Neutrophil (primary cell): ENCODE results near the gene PREX1.
"Not testable (repeated sequence)": the region's sequence is repeated elsewhere in the genome, so short reads cannot be mapped to it uniquely, and the experiment has no call there.

Experiments
- H3K27ac ChIP-seq: fragments of 200-600 bp; sonication (generic); 2 replicates; pipeline ENCODE4 v1.5.1; 2016; ENCODE audit warnings: mild to moderate bottlenecking, moderate library complexity
- H3K27me3 ChIP-seq: fragments of 200-600 bp; sonication (generic); 2 replicates; pipeline ENCODE4 v1.6.0; 2016; ENCODE audit warnings: mild to moderate bottlenecking
- H3K36me3 ChIP-seq: fragments of 200-600 bp; sonication (generic); 2 replicates; pipeline ENCODE4 v1.5.1; 2017
- H3K4me1 ChIP-seq, 2 experiments: fragments of 200-600 bp in 1 of 2; sonication (generic) in 1 of 2; 1 replicate in 1 of 2; 2 replicates in 1 of 2; pipeline versions ENCODE4 v1.5.1 to v1.6.1; 2013 to 2016; ENCODE audit warnings: low read depth in 1 of 2, low read length in 1 of 2, mild to moderate bottlenecking in 1 of 2, moderate library complexity in 1 of 2; ENCODE audit not compliant: control insufficient read depth in 1 of 2, insufficient read depth in 1 of 2
- H3K4me3 ChIP-seq, 2 experiments: fragments of 200-600 bp in 1 of 2; sonication (generic) in 1 of 2; 1 replicate in 1 of 2; 2 replicates in 1 of 2; pipeline ENCODE4 v1.5.1; 2013 to 2016; ENCODE audit warnings: low read depth in 1 of 2, low read length in 1 of 2, mild to moderate bottlenecking in 1 of 2, moderate library complexity in 1 of 2
- H3K9me3 ChIP-seq: fragments of 200-600 bp; sonication (generic); 2 replicates; pipeline ENCODE4 v1.5.1; 2016
- CTCF ChIP-seq: fragments of 200-600 bp; sonication (generic); IDR thresholded peaks from 2 replicates; pipeline ENCODE4 v1.5.1; 2016; ENCODE audit warnings: antibody characterized with exemption

PREX1 gene

GRCh38 chr20:48813446-48813747, 14.4 kb downstream of the PREX1 start:
- Histone ChIP-seq H3K27ac (peak overlapping the region; percentile 50), H3K36me3 (peaks cover 69% of the 10 kb centered on the region), H3K4me3 (no peak overlapping the region), H3K27me3 (no peaks in the 10 kb centered on the region), H3K9me3 (no peaks in the 10 kb centered on the region), H3K4me1 (peaks cover 75 to 94% of the 10 kb centered on the region in 2 experiments)
- TF ChIP-seq CTCF = no peak

GRCh38 chr20:48812600-48813445, 15.0 kb downstream of the PREX1 start:
- TF ChIP-seq CTCF = no peak
- no peak overlapping the region for H3K4me3 ChIP-seq
- peaks cover 72 to 94% of the 10 kb centered on the region in 2 experiments for H3K4me1 ChIP-seq
- peaks cover 68% of the 10 kb centered on the region for H3K36me3 ChIP-seq
- peak overlapping the region; percentile 50 for H3K27ac ChIP-seq
- no peaks in the 10 kb centered on the region for H3K27me3 ChIP-seq
- H3K9me3 ChIP-seq = no peaks in the 10 kb centered on the region

- H3K9me3 ChIP-seq, H3K4me3 ChIP-seq, H3K27me3 ChIP-seq: not testable (repeated sequence)
- Histone ChIP-seq H3K4me1 (peaks cover 65 to 88% of the 10 kb centered on the region in 2 experiments), H3K27ac (peak overlapping the region; percentile 50), H3K36me3 (peaks cover 69% of the 10 kb centered on the region)
Observed at GRCh38 chr20:48812114-48812513, 15.7 kb downstream of the PREX1 start.

GRCh38 chr20:48809673-48810072, 18.1 kb downstream of the PREX1 start:
- no peaks in the 10 kb centered on the region for H3K27me3 ChIP-seq
- H3K9me3 ChIP-seq = no peaks in the 10 kb centered on the region
- peak overlapping the region; percentile 93 for H3K27ac ChIP-seq
- peak overlapping the region in 1 of 2 experiments; percentile 21 for H3K4me3 ChIP-seq
- no peak for TF ChIP-seq CTCF
- peaks cover 68% of the 10 kb centered on the region for H3K36me3 ChIP-seq
- peaks cover 64 to 85% of the 10 kb centered on the region in 2 experiments for H3K4me1 ChIP-seq

- peak overlapping the region; percentile 93 for H3K27ac ChIP-seq
- H3K27me3 ChIP-seq = no peaks in the 10 kb centered on the region
- H3K4me1 ChIP-seq = peaks cover 61 to 85% of the 10 kb centered on the region in 2 experiments
- H3K4me3 ChIP-seq = no peak overlapping the region
- H3K36me3 ChIP-seq = peaks cover 65% of the 10 kb centered on the region
- H3K9me3 ChIP-seq = no peaks in the 10 kb centered on the region
- no peak for TF ChIP-seq CTCF
Observed at GRCh38 chr20:48808382-48809034, 19.3 kb downstream of the PREX1 start.
